DND-41 (cell line): ENCODE data around the gene TMEM169.

ENCODE experiments used
- ATAC-seq: fragments of 200-7000 bp; cut with Tn5 transposase; 3 replicates; pipeline ENCODE4 v1.9.1; 2021; ENCODE audit warnings: low read depth; ENCODE audit not compliant: insufficient read depth
- DNase-seq: peaks from one replicate; pipeline ENCODE4 v3.0.0-alpha.2; 2020
- H2AFZ ChIP-seq: 2 replicates; pipeline ENCODE4 v1.6.0; 2012; ENCODE audit warnings: low read depth, low read length
- H3K27ac ChIP-seq: 2 replicates; pipeline ENCODE4 v1.5.1; 2012; ENCODE audit warnings: low read length, inconsistent platforms
- H3K27me3 ChIP-seq: fragments of 200-600 bp; sonication (generic); 2 replicates; pipeline ENCODE4 v1.6.0; 2012; ENCODE audit warnings: low read length, mild to moderate bottlenecking, inconsistent platforms; ENCODE audit not compliant: insufficient read depth, poor library complexity
- H3K36me3 ChIP-seq: 2 replicates; pipeline ENCODE4 v1.5.1; 2012; ENCODE audit warnings: low read length, inconsistent platforms; ENCODE audit not compliant: insufficient read depth
- H3K4me1 ChIP-seq: 2 replicates; pipeline ENCODE4 v1.5.1; 2012; ENCODE audit warnings: mild to moderate bottlenecking, low read length; ENCODE audit not compliant: insufficient read depth
- H3K4me2 ChIP-seq: 2 replicates; pipeline ENCODE4 v1.6.0; 2012; ENCODE audit warnings: mild to moderate bottlenecking, moderate library complexity, low read length, inconsistent platforms; ENCODE audit not compliant: insufficient read depth
- H3K4me3 ChIP-seq, 2 experiments: fragments of 200-600 bp in 1 of 2; shearing (Covaris generic) in 1 of 2; 2 replicates each; pipeline ENCODE4 v1.5.1; 2012 to 2016; ENCODE audit warnings: inconsistent platforms in 2 of 2, low read length in 2 of 2, mild to moderate bottlenecking in 2 of 2, low read depth in 1 of 2, moderate library complexity in 1 of 2
- H3K79me2 ChIP-seq: 2 replicates; pipeline ENCODE4 v1.6.0; 2012; ENCODE audit warnings: low read length, inconsistent platforms; ENCODE audit not compliant: insufficient read depth
- H3K9ac ChIP-seq: 2 replicates; pipeline ENCODE4 v1.6.0; 2012; ENCODE audit warnings: low read depth, mild to moderate bottlenecking, inconsistent platforms, low read length, moderate library complexity
- H3K9me3 ChIP-seq: 2 replicates; pipeline ENCODE4 v1.5.1; 2012; ENCODE audit warnings: low read length, moderate library complexity, mild to moderate bottlenecking, inconsistent platforms; ENCODE audit not compliant: insufficient read depth, severe bottlenecking
- H4K20me1 ChIP-seq: 2 replicates; pipeline ENCODE4 v1.6.0; 2012; ENCODE audit warnings: low read length; ENCODE audit not compliant: insufficient read depth
- EZH2 ChIP-seq: IDR thresholded peaks from 3 replicates; pipeline ENCODE4 v1.6.1; 2012; ENCODE audit warnings: borderline replicate concordance, low read depth, mild to moderate bottlenecking, moderate library complexity, low read length, inconsistent platforms; ENCODE audit not compliant: severe bottlenecking
- TF ChIP-seq, protein P1 (sequence below): IDR thresholded peaks from 2 replicates; pipeline ENCODE4 v1.5.1; 2012; ENCODE audit warnings: borderline replicate concordance, low read length, moderate library complexity, mild to moderate bottlenecking; ENCODE audit not compliant: poor library complexity, severe bottlenecking; ENCODE audit errors: extremely low read depth

TMEM169 gene

DNA sequence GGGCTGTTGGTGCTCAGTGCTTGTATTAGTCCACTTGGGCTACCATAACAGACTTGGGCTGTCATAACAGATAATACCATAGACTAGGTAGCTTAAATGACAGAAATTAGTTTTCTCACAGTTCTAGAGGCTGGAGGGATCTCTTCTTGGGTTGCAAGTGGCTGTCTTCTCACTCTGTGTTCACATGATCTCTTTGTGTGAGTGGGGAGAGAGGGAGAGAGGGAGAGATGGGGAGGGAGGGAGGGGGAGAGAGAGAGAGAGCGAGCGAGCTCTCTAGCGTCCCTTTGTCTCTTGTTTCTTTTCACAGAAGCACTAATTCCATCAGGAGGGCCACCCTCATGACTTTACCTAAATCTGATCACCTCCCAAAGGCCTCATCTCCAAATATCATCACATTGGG is 23.0 kb downstream of the TMEM169 start:
- TF ChIP-seq, protein P1, sequence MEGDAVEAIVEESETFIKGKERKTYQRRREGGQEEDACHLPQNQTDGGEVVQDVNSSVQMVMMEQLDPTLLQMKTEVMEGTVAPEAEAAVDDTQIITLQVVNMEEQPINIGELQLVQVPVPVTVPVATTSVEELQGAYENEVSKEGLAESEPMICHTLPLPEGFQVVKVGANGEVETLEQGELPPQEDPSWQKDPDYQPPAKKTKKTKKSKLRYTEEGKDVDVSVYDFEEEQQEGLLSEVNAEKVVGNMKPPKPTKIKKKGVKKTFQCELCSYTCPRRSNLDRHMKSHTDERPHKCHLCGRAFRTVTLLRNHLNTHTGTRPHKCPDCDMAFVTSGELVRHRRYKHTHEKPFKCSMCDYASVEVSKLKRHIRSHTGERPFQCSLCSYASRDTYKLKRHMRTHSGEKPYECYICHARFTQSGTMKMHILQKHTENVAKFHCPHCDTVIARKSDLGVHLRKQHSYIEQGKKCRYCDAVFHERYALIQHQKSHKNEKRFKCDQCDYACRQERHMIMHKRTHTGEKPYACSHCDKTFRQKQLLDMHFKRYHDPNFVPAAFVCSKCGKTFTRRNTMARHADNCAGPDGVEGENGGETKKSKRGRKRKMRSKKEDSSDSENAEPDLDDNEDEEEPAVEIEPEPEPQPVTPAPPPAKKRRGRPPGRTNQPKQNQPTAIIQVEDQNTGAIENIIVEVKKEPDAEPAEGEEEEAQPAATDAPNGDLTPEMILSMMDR: no peak
- no peak for TF ChIP-seq EZH2

DNA sequence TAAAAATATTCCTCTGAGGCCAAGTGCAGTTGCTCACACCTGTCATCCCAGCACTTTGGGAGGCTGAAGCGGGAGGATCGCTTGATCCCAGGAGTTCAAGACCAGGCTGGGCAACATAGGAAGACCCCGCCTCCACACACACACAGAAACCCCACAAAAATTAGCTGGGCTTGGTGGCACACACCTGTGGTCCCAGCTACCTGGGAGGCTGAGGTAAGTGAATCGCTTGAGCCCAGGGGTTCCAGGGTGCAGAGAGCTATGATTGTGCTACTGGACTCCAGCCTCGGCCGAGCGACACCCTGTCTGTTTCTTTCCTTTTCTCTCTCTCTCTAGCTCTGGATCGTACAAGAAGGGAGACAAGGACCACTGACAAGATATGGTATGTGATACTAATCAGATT is 25.6 kb downstream of the TMEM169 start:
- Histone ChIP-seq H3K9ac (no peak overlapping the region), H3K79me2 (peaks cover 32% of the 10 kb centered on the region), H3K36me3 (peaks cover 22% of the 10 kb centered on the region), H3K27ac (no peak overlapping the region), H3K4me1 (peaks cover 31% of the 10 kb centered on the region), H2AFZ (peak overlapping the region; percentile 59; the same call in 1 of the 2 replicates), H3K27me3 (no peaks in the 10 kb centered on the region), H4K20me1 (peaks cover 15% of the 10 kb centered on the region), H3K4me3 (no peak overlapping the region), H3K9me3 (no peaks in the 10 kb centered on the region), H3K4me2 (no peak overlapping the region)
- DNase-seq (no peak), ATAC-seq (no peak)
- no peak for TF ChIP-seq EZH2
- TF ChIP-seq, protein P1: no peak

More for the DNA sequence above, 23.0 kb downstream of the TMEM169 start:
- Histone ChIP-seq H3K79me2 (peaks cover 6% of the 10 kb centered on the region), H3K4me3 (no peak overlapping the region), H4K20me1 (no peaks in the 10 kb centered on the region), H3K4me1 (peaks cover 6% of the 10 kb centered on the region), H3K36me3 (no peaks in the 10 kb centered on the region; the same call in 1 of the 2 replicates), H3K9me3 (no peaks in the 10 kb centered on the region), H2AFZ (no peak overlapping the region), H3K27ac (no peak overlapping the region), H3K9ac (no peak overlapping the region), H3K27me3 (no peaks in the 10 kb centered on the region), H3K4me2 (no peak overlapping the region)
- no peak for DNase-seq
- no peak for ATAC-seq

DNA sequence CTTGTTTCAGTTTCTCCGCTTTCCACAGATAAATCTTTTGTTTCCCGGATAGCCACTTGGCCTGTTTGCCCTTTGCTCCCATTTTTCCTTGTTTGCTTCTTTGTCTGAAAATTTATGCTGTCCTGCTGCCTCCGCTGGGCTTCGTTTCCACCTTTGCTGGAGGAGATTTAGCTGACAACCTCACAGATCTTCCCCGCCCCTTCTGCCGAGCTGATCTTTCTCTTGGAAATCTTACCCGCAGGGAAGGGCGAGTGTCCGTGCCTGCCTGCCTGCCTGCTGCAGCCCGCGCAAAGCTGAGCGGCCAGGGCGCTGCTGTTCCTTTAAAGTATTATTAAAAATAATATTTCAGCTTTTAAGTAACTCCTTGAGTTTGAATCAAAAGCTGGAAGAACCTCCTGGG is 26.0 kb downstream of the TMEM169 start:
- TF ChIP-seq, protein P1: no peak
- TF ChIP-seq EZH2: no peak
- Histone ChIP-seq H3K79me2 (peaks cover 36% of the 10 kb centered on the region), H3K9ac (0 out of 2 replicates have a peak overlapping the region, but pooled peaks have one; percentile 93), H3K27ac (no peak overlapping the region), H3K9me3 (no peaks in the 10 kb centered on the region), H4K20me1 (peaks cover 19% of the 10 kb centered on the region), H2AFZ (peak overlapping the region; percentile 59; the same call in 1 of the 2 replicates), H3K4me2 (no peak overlapping the region), H3K4me3 (no peak overlapping the region), H3K36me3 (peaks cover 26% of the 10 kb centered on the region), H3K4me1 (peaks cover 35% of the 10 kb centered on the region), H3K27me3 (no peaks in the 10 kb centered on the region)
- ATAC-seq (no peak), DNase-seq (no peak)
